ENCODE measurements around the gene PTPN20.

Gene PTPN20

GRCh38 chr10:47026301-47027107 is 115.3 kb downstream of the PTPN20 start:
- peak; percentile 4 to 7 for DNase-seq (ENCODE audit: low spot score in 2 of 2)
- no peak overlapping the region for H3K27ac Mint-ChIP-seq (ENCODE audit: low read depth)
- peaks cover 2% of the 10 kb centered on the region for H3K36me3 Mint-ChIP-seq (ENCODE audit: insufficient read depth)
- ATAC-seq (replicated peaks; ENCODE audit: extremely low read depth, poor library complexity, severe bottlenecking), result no peak
- H3K9me3 Mint-ChIP-seq, result no peaks in the 10 kb centered on the region
- H3K27me3 Mint-ChIP-seq, result no peaks in the 10 kb centered on the region
- H3K4me1 Mint-ChIP-seq, result no peaks in the 10 kb centered on the region
- no peak overlapping the region for H3K4me3 Mint-ChIP-seq

- ATAC-seq (replicated peaks; ENCODE audit: extremely low read depth, poor library complexity, severe bottlenecking) (no peak), DNase-seq (ENCODE audit: low spot score in 2 of 2) (peak; percentile 6 to 9)
- Mint-ChIP-seq H3K27ac (ENCODE audit: low read depth) (no peak overlapping the region), H3K36me3 (ENCODE audit: insufficient read depth) (peaks cover 2% of the 10 kb centered on the region), H3K9me3 (no peaks in the 10 kb centered on the region), H3K27me3 (no peaks in the 10 kb centered on the region), H3K4me3 (no peak overlapping the region), H3K4me1 (no peaks in the 10 kb centered on the region)
Observed at GRCh38 chr10:47027108-47027783, 116.0 kb downstream of the PTPN20 start.

GRCh38 chr10:47027784-47028260 is 116.6 kb downstream of the PTPN20 start:
- no peaks in the 10 kb centered on the region for H3K27me3 Mint-ChIP-seq
- no peaks in the 10 kb centered on the region for H3K9me3 Mint-ChIP-seq
- no peak overlapping the region for H3K4me3 Mint-ChIP-seq
- ATAC-seq (replicated peaks; ENCODE audit: extremely low read depth, poor library complexity, severe bottlenecking), result no peak
- DNase-seq (ENCODE audit: low spot score in 2 of 2), result peak in 1 of 2 donors; percentile 6
- peaks cover 2% of the 10 kb centered on the region for H3K36me3 Mint-ChIP-seq (ENCODE audit: insufficient read depth)
- no peak overlapping the region for H3K27ac Mint-ChIP-seq (ENCODE audit: low read depth)
- no peaks in the 10 kb centered on the region for H3K4me1 Mint-ChIP-seq

GRCh38 chr10:47028466-47028865 is 117.2 kb downstream of the PTPN20 start:
- DNase-seq (ENCODE audit: low spot score in 2 of 2), result peak in 1 of 2 donors; percentile 3
- no peak overlapping the region for H3K27ac Mint-ChIP-seq (ENCODE audit: low read depth)
- no peak for ATAC-seq (replicated peaks; ENCODE audit: extremely low read depth, poor library complexity, severe bottlenecking)

GRCh38 chr10:47029181-47030009 is 118.2 kb downstream of the PTPN20 start:
- Mint-ChIP-seq H3K9me3 (no peaks in the 10 kb centered on the region), H3K36me3 (ENCODE audit: insufficient read depth) (peaks cover 2% of the 10 kb centered on the region), H3K27me3 (no peaks in the 10 kb centered on the region), H3K27ac (ENCODE audit: low read depth) (no peak overlapping the region), H3K4me1 (no peaks in the 10 kb centered on the region), H3K4me3 (no peak overlapping the region)
- DNase-seq (ENCODE audit: low spot score in 2 of 2) (no peak), ATAC-seq (replicated peaks; ENCODE audit: extremely low read depth, poor library complexity, severe bottlenecking) (no peak)

More at GRCh38 chr10:47028466-47028865, 117.2 kb downstream of the PTPN20 start:
- Mint-ChIP-seq H3K27me3 (no peaks in the 10 kb centered on the region), H3K4me3 (no peak overlapping the region), H3K9me3 (no peaks in the 10 kb centered on the region), H3K36me3 (ENCODE audit: insufficient read depth) (peaks cover 2% of the 10 kb centered on the region), H3K4me1 (no peaks in the 10 kb centered on the region)

GRCh38 chr10:47030191-47030703 is 119.0 kb downstream of the PTPN20 start:
- Mint-ChIP-seq H3K27ac (ENCODE audit: low read depth) (no peak overlapping the region), H3K4me3 (no peak overlapping the region), H3K36me3 (ENCODE audit: insufficient read depth) (peaks cover 2% of the 10 kb centered on the region), H3K27me3 (no peaks in the 10 kb centered on the region), H3K9me3 (no peaks in the 10 kb centered on the region), H3K4me1 (no peaks in the 10 kb centered on the region)
- ATAC-seq (replicated peaks; ENCODE audit: extremely low read depth, poor library complexity, severe bottlenecking), result no peak
- DNase-seq (ENCODE audit: low spot score in 2 of 2), result no peak

- no peaks in the 10 kb centered on the region for H3K9me3 Mint-ChIP-seq
- H3K27ac Mint-ChIP-seq (ENCODE audit: low read depth), result no peak overlapping the region
- no peak for ATAC-seq (replicated peaks; ENCODE audit: extremely low read depth, poor library complexity, severe bottlenecking)
Observed at GRCh38 chr10:47031211-47031900, 120.1 kb downstream of the PTPN20 start.

GRCh38 chr10:47031901-47032465 is 120.8 kb downstream of the PTPN20 start:
- H3K4me1 Mint-ChIP-seq, result no peaks in the 10 kb centered on the region
- H3K9me3 Mint-ChIP-seq, result no peaks in the 10 kb centered on the region
- no peaks in the 10 kb centered on the region for H3K27me3 Mint-ChIP-seq
- H3K36me3 Mint-ChIP-seq (ENCODE audit: insufficient read depth), result peaks cover 2% of the 10 kb centered on the region
- DNase-seq (ENCODE audit: low spot score in 2 of 2) (no peak), ATAC-seq (replicated peaks; ENCODE audit: extremely low read depth, poor library complexity, severe bottlenecking) (no peak)
- no peak overlapping the region for H3K27ac Mint-ChIP-seq (ENCODE audit: low read depth)
- H3K4me3 Mint-ChIP-seq, result no peak overlapping the region

More at GRCh38 chr10:47031211-47031900, 120.1 kb downstream of the PTPN20 start:
- no peaks in the 10 kb centered on the region for H3K4me1 Mint-ChIP-seq
- no peaks in the 10 kb centered on the region for H3K27me3 Mint-ChIP-seq
- H3K4me3 Mint-ChIP-seq, result no peak overlapping the region
- DNase-seq (ENCODE audit: low spot score in 2 of 2), result no peak
- peaks cover 2% of the 10 kb centered on the region for H3K36me3 Mint-ChIP-seq (ENCODE audit: insufficient read depth)

GRCh38 chr10:47033081-47033480 is 121.9 kb downstream of the PTPN20 start:
- ATAC-seq (replicated peaks; ENCODE audit: extremely low read depth, poor library complexity, severe bottlenecking), result no peak
- H3K4me3 Mint-ChIP-seq, result no peak overlapping the region
- no peaks in the 10 kb centered on the region for H3K27me3 Mint-ChIP-seq
- H3K27ac Mint-ChIP-seq (ENCODE audit: low read depth), result no peak overlapping the region
- no peaks in the 10 kb centered on the region for H3K9me3 Mint-ChIP-seq
- no peak for DNase-seq (ENCODE audit: low spot score in 2 of 2)
- no peaks in the 10 kb centered on the region for H3K4me1 Mint-ChIP-seq
- H3K36me3 Mint-ChIP-seq (ENCODE audit: insufficient read depth), result peaks cover 2% of the 10 kb centered on the region

GRCh38 chr10:47033541-47034270 is 122.5 kb downstream of the PTPN20 start:
- no peaks in the 10 kb centered on the region for H3K9me3 Mint-ChIP-seq
- DNase-seq (ENCODE audit: low spot score in 2 of 2) (no peak), ATAC-seq (replicated peaks; ENCODE audit: extremely low read depth, poor library complexity, severe bottlenecking) (no peak)
- peaks cover 2% of the 10 kb centered on the region for H3K36me3 Mint-ChIP-seq (ENCODE audit: insufficient read depth)
- H3K4me1 Mint-ChIP-seq, result no peaks in the 10 kb centered on the region
- H3K27ac Mint-ChIP-seq (ENCODE audit: low read depth), result no peak overlapping the region
- no peaks in the 10 kb centered on the region for H3K27me3 Mint-ChIP-seq
- H3K4me3 Mint-ChIP-seq, result no peak overlapping the region

- DNase-seq (ENCODE audit: low spot score in 2 of 2), result no peak
Observed at GRCh38 chr10:47034441-47035051, 123.3 kb downstream of the PTPN20 start.

More at GRCh38 chr10:47034441-47035051, 123.3 kb downstream of the PTPN20 start:
- ATAC-seq (replicated peaks; ENCODE audit: extremely low read depth, poor library complexity, severe bottlenecking), result no peak
- Mint-ChIP-seq H3K4me3 (no peak overlapping the region), H3K27ac (ENCODE audit: low read depth) (no peak overlapping the region), H3K27me3 (no peaks in the 10 kb centered on the region), H3K4me1 (no peaks in the 10 kb centered on the region), H3K9me3 (no peaks in the 10 kb centered on the region), H3K36me3 (ENCODE audit: insufficient read depth) (peaks cover 2% of the 10 kb centered on the region)

Measured in central memory CD8-positive, alpha-beta T cell (primary cell).